GM18499 (cell line): ENCODE measurements around the gene STN1.
"Not testable (repeated sequence)": the region's sequence is repeated elsewhere in the genome, so short reads cannot be mapped to it uniquely, and the experiment has no call there.

Source experiments
- ATAC-seq: cut with Tn5 transposase; IDR thresholded peaks from one replicate; pipeline ENCODE4 v1.9.1; 2021; ENCODE audit warnings: moderate number of reproducible peaks; ENCODE audit not compliant: insufficient read depth, unreplicated experiment

STN1 gene

DNA sequence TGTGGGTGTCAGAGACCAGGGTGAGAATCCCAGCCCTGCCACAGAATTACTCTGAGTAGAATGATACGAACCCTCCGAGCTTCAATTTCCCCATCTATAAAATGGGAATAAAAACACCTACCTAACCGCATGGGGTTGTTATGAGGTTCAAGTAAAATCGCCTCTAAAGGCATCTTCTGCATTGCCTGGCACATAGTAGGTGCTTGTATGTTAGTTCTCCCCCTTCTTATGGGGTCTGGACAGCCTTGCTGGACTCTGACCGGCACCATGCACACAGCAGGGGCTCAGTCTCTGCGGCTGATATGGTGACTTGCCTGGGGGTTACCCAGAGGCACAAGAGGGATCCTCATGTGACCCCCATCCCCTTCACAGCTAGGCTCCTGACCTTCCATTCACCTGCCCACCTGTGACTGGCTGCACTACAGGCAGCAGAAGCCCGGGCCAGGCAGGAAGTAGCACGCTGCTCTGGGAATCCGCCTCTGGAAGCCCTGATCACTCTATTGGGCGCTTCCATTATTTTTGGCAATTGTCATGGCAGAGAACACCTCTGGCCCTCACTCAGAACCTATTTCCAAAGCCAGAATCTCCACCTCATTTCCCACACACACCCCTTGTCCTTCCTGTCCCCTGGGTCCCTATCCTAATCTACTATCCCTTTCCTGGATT is 68.6 kb downstream of the STN1 start:
- ATAC-seq, result no peak

GRCh38 chr10:103847909-103848468 is 70.0 kb downstream of the STN1 start:
- no peak for ATAC-seq

DNA sequence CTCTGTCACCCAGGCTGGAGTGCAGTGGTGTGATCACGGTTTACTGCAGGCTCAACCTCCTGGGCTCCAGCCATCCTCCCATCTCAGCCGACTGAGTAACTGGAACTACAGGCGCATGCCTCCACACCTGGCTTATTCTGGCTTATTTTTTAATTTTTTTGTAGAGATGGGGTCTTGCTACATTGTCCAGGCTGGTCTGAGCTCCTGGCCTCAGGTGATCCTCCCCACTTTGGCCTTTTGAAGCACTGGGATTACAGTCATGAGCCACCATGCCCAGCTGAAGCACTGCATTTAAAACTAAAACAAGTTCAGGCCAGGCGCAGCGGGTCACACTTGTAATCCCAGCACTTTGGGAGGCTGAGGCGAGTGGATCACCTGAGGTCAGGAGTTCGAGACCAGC is 70.6 kb downstream of the STN1 start:
- ATAC-seq, result no peak

DNA sequence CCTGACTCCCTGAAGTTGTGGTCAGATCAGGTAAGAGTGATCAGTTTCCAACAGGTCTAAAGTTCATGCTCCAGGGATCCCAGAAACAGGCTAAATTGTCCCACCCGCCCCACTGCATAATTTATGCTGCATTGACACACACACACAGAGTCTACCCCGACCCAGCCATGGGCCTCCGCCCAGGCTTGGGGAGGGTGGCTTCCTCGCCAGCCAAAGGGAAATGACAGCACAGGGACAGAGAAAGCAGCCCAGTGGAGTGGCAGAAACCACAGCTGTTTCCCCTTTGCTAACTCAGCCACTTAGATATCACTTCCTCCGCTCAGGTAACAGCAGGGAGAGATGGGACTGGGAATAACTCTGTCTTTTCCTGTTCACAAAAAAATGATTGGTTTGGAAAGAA is 72.0 kb downstream of the STN1 start:
- no peak for ATAC-seq

DNA sequence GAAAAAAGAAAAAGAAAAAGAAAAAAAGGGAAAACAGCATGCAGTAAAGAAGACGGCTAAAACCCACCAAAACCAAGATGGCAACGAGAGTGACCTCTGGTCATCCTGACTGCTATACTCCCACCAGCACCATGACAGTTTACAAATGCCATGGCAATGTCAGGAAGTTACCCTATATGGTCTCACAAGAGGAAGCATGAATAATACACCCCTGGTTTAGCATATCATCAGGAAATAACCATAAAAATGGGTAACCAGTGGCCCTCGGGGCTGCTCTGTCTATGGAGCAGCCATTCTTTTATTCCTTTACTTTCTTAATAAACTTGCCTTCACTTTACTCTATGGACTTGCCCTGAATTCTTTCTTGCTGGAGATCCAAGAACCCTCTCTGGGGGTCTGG is 72.6 kb downstream of the STN1 start:
- ATAC-seq, result not testable (repeated sequence)

GRCh38 chr10:103843854-103844570 is 74.0 kb downstream of the STN1 start:
- ATAC-seq, result no peak

GRCh38 chr10:103843045-103843444 is 74.9 kb downstream of the STN1 start:
- no peak for ATAC-seq

GRCh38 chr10:103842605-103843004 is 75.4 kb downstream of the STN1 start:
- no peak for ATAC-seq

GRCh38 chr10:103841519-103841918 is 76.5 kb downstream of the STN1 start:
- ATAC-seq, result no peak

- no peak for ATAC-seq
Measured at GRCh38 chr10:103840740-103841070, 77.3 kb downstream of the STN1 start.

DNA sequence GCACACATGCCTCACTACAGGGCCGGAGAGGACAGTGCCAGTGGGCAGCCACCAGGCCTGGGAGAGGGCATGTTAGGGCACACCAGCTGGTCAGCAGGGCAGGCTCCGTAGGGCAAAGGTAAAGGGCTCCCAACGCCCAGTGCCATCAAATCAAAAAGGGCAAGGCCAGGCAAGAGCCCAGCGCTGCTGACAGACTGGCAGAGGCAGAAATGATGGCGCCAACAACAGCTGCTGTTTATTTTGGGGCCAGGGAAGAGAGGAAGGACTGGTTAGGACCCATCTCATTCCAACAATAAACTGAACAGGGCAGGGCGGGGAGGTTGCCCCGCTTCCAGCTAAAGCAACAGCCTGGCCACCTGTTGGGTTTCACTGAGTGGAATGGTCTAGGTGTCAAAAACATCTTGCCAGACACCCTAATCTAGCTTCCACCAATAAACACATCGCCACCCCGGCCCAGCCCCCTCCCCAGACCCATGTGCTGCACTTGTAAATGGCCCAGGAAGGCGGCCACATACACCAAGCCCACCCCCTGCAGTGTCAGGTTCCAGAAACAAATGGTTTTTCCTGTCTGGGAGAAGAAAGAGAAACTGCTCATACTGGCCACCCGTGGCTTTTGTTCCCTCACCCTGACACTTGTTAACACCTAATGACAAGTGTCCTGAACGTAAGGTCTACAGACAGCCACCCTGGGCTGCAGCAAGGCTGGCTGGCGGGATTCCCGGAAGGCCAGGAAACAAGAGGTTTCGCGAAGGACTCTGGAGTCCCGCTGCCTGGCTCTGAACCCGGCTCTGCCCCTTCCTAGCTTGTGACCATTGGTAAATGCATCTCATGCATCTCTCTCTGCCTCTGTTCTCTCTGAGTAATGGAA is 77.9 kb downstream of the STN1 start:
- ATAC-seq, result no peak

DNA sequence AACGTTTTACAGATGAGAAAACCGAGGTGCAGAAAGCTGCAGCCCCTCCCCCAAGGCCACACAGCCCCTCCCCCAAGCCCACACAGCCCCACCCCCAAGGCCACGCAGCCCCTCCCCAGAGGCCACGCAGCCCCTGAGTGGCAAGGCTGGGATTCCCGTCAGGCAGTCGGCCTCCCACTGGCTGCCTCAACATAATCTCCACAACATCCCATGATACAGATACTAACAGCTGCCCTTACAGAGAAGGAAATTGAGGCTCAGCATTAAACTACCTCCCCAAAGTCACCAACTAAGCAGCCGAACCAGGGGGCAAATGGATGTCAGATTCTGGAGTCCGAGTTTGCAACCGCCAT is 78.5 kb downstream of the STN1 start:
- ATAC-seq, result no peak

GRCh38 chr10:103838862-103839518 is 79.0 kb downstream of the STN1 start:
- ATAC-seq, result no peak

DNA sequence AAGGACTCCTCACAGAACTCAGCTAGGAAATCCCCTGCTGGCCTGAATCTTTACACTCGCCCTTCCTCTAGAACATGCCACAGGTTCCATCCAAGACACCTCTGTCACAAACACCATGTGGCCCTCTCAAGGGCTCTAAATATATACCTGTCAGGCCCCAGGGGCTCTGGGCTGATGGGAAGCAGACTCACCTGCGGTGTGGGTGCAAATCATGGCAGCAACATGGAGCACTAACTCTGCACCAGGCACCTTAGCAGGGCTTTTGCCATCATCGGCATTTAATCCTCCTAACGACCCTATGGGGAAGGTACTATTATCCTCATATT is 80.0 kb downstream of the STN1 start:
- ATAC-seq, result no peak

GRCh38 chr10:103837370-103838069 is 80.5 kb downstream of the STN1 start:
- ATAC-seq, result no peak

- ATAC-seq, result no peak
Measured at GRCh38 chr10:103836861-103837260, 81.1 kb downstream of the STN1 start.

- ATAC-seq, result no peak
Measured at GRCh38 chr10:103836273-103836672, 81.7 kb downstream of the STN1 start.

DNA sequence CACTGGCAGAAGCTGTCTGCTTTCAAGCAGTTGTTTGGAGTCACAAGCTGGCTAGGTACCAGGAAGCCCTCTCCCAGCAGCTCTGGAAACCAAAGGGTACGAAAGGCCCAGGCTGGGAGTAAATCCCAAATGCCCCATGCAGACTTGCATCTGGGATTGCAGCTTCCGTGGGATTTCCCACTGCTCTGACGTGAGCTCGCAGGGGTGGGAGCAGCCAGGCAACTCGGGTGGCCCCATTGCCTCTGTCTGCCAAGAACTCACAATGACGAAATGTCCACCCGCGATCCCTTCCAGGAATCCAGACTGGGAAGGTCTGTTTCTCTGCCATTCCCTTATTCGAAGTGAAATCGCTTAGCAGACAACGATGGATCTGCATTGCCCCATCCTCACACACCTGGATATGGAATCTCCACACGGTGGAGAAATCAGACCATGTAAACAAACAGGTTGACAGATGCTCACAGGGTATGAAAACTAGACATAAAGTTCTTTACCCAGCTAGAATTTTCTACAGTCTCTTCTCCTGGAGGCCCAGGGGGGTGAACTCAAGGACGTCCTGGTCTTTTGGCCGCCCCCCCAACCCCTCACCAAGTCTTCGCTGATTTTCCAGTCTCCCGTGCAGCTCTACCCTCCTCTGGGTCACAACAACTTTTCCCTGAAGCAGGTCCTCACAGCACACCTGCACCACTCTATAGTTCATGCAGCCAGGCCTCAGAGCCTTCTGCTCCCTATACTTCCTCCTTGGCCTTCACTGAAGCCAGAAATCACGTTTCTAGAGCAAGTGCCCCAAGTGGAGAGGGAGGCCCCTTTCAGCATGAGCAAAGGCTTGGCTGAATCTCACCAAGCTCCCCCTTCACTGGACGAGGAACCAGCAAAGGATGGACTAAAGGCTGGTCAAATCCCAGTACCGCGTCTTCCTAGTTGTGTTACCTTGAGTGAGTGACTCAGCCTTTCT is 82.6 kb downstream of the STN1 start:
- ATAC-seq, result no peak
